Subcutaneous adipose tissue (tissue), 4 donors: ENCODE data around the gene PLP2. TPM values are rescaled to one million over a fixed set of nuclear protein-coding genes. Genes with fewer than 3 reads are reported as not detected.

ENCODE experiments used
- CTCF ChIP-seq: fragments of 450-650 bp; IDR thresholded peaks from one replicate; pipeline ENCODE4 v1.5.1; 2016; ENCODE audit warnings: low read depth, mild to moderate bottlenecking, control low read depth, antibody characterized with exemption, moderate library complexity
- total RNA-seq, 4 donors: library from RNA; depleted of rRNA; stranded (reverse); fragments of >200 nt; gene quantifications; one replicate each; pipeline ENCODE4 v1.1.0, GENCODE V29; 2016

PLP2 gene
- total RNA-seq, 4 donors from 2014 or later, result 19.0 to 62.0 (median 37.2) TPM

GRCh38 chrX:49172280-49172780 lies 632 bp downstream of the PLP2 start:
- TF ChIP-seq CTCF, result no peak

GRCh38 chrX:49174723-49175122 lies 3.0 kb downstream of the PLP2 start:
- TF ChIP-seq CTCF, result no peak

- no peak for TF ChIP-seq CTCF
Observed at GRCh38 chrX:49175435-49176274, 4.0 kb downstream of the PLP2 start.

DNA sequence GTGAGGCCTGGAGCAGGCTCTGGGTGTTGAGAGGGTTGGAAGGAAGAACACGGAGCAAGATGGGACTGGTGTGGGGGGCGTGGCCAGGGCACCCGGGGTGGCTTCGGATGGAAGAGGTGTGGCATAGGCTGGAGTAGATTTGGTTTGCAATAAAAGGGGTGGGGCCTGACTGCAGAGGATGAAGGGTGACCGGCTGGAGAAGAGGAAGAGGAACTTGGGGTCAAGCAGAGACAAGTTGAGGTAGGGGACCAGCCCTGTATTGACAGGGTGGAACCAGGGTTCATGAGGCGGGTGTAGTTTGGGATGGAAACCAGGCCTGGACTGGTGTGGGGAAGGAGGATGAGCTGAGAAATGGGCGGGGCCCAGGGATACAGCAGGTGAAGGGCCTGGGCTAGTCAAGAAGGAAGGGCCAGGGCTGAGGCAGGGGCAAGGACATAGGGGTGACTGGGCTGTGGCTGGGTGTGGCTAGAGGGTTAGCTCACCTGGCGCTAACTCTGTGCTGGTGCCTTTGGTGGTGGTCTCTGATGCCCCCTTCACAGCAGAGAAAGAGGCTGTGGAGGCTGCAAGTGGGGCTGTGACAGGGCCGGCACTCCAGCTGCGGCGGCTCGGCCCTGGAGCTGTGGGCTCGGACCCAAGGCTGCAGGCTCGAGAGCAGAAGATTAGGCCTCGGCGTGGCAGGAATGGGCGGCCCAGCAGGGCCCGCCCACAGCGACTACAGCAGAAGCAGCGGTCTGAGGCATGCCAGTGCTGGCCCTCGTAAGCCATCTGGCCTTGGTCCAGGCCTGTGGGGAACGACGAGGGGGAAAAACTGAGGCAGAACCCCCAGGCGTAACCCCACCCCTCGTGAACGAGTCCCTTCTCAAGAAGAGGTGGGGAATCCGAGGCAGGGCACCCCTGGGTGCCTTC lies 5.0 kb downstream of the PLP2 start:
- no peak for TF ChIP-seq CTCF

DNA sequence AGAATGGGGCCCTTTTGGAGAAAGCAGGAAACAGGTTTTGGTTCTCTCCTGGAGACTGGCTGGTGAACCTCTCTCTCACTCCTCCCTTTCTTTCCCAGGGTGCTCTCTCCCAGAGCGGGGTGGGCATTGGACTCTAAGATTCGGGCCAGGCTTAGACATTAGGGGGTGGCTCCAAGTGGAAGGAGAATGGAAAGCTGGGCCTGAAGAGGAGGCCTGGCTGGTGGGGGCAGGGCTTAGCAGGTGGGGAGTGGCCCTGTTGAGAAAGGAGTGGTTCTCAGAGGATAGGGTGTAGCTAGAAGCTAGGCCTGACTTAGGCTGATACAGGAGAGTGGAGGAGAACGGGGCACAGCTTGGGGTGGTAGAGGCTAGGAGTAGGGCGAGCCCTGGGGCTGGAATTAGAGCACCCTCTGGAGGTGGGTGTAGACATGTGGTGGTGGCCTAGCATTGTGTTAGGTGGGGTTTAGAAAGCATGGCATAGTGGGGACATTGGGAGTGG lies 5.7 kb downstream of the PLP2 start:
- TF ChIP-seq CTCF, result no peak

GRCh38 chrX:49177873-49178480 lies 6.3 kb downstream of the PLP2 start:
- no peak for TF ChIP-seq CTCF
